NCI-H2029 treated with DMSO at 0.1 percent for 48 hours (cell line): ENCODE measurements around the gene TP73.

Experiments used
- DNase-seq: peaks from one replicate; lab custom pipeline; 2025; lab: John Stamatoyannopoulos, UW

The TP73 gene

GRCh38 chr1:3689138-3689750 is 36.9 kb downstream of the TP73 start:
- no peak for DNase-seq

- no peak for DNase-seq
These were observed 38.2 kb downstream of the TP73 start for GRCh38 chr1:3690282-3691065.

- no peak for DNase-seq
These were observed 39.3 kb downstream of the TP73 start for GRCh38 chr1:3691421-3692204.

- no peak for DNase-seq
These were observed 40.3 kb downstream of the TP73 start for GRCh38 chr1:3692598-3692997.

- DNase-seq = no peak
These were observed 41.0 kb downstream of the TP73 start for GRCh38 chr1:3693321-3693720.

- DNase-seq = no peak
These were observed 43.3 kb downstream of the TP73 start for GRCh38 chr1:3695326-3696217.

GRCh38 chr1:3696689-3697088 is 44.4 kb downstream of the TP73 start:
- DNase-seq = no peak

GRCh38 chr1:3697104-3697503 is 44.8 kb downstream of the TP73 start:
- no peak for DNase-seq

GRCh38 chr1:3697810-3698209 is 45.5 kb downstream of the TP73 start:
- no peak for DNase-seq

GRCh38 chr1:3698660-3699408 is 46.5 kb downstream of the TP73 start:
- no peak for DNase-seq

GRCh38 chr1:3699596-3699995 is 47.3 kb downstream of the TP73 start:
- DNase-seq = no peak

- DNase-seq = no peak
These were observed 48.3 kb downstream of the TP73 start for GRCh38 chr1:3700631-3701030.

GRCh38 chr1:3702528-3702927 is 50.2 kb downstream of the TP73 start:
- DNase-seq = no peak

GRCh38 chr1:3702990-3703728 is 50.8 kb downstream of the TP73 start:
- no peak for DNase-seq

- DNase-seq = no peak
These were observed 51.6 kb downstream of the TP73 start for GRCh38 chr1:3703786-3704371.

GRCh38 chr1:3705341-3705950 is 53.1 kb downstream of the TP73 start:
- no peak for DNase-seq

- DNase-seq = no peak
These were observed 54.5 kb downstream of the TP73 start for GRCh38 chr1:3706651-3707297.

GRCh38 chr1:3707298-3707938 is 55.1 kb downstream of the TP73 start:
- DNase-seq = no peak

- DNase-seq = no peak
These were observed 55.6 kb downstream of the TP73 start for GRCh38 chr1:3707939-3708328.
